Adrenal gland (tissue), 5 donors: Measurements from ENCODE around the gene ZFHX3.

ENCODE experiments used
- POLR2A ChIP-seq, 2 donors: fragments of 450-650 bp; IDR thresholded peaks; one replicate each; pipeline ENCODE4 v1.6.1; 2017; ENCODE audit warnings: antibody characterized with exemption in 2 of 2, mild to moderate bottlenecking in 2 of 2, moderate library complexity in 1 of 2
- TF ChIP-seq, protein P1 (sequence below), 6 experiments: fragments of 450-650 bp in 4 of 6; fragments of 200-600 bp in 2 of 6; sonication (generic) in 1 of 6; IDR thresholded peaks; 1 replicate in 5 of 6; 2 replicates in 1 of 6; pipeline versions ENCODE4 v1.5.1 to v1.8.0; 2016 to 2021; ENCODE audit warnings: antibody characterized with exemption in 6 of 6, mild to moderate bottlenecking in 2 of 6, moderate library complexity in 1 of 6
- donor health status: DM: no; HTN: no; CAD: no.

DNA sequence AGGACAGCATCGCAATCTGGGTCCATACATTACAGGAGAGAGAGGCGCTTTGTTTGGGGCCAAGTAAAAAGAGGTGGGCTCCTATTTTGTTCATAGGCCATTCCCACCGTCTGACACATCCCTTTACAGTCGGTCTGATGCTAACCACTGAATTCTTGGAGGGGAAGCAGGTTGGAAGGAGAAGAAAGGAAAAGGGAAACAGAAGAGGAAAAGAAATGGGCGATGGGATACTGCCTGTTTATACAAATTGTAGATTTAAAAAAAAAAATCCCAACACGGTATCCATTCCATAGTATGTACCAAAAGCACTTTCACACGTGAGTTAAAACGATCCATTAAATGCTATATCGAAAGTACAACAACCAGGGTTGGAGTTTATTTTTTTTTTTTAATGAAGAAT lies 4.0 kb upstream of the ZFHX3 start:
- TF ChIP-seq, protein P1, sequence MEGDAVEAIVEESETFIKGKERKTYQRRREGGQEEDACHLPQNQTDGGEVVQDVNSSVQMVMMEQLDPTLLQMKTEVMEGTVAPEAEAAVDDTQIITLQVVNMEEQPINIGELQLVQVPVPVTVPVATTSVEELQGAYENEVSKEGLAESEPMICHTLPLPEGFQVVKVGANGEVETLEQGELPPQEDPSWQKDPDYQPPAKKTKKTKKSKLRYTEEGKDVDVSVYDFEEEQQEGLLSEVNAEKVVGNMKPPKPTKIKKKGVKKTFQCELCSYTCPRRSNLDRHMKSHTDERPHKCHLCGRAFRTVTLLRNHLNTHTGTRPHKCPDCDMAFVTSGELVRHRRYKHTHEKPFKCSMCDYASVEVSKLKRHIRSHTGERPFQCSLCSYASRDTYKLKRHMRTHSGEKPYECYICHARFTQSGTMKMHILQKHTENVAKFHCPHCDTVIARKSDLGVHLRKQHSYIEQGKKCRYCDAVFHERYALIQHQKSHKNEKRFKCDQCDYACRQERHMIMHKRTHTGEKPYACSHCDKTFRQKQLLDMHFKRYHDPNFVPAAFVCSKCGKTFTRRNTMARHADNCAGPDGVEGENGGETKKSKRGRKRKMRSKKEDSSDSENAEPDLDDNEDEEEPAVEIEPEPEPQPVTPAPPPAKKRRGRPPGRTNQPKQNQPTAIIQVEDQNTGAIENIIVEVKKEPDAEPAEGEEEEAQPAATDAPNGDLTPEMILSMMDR (IDR thresholded peaks at IDR 0.05) = no peak
- no peak for TF ChIP-seq POLR2A (IDR thresholded peaks at IDR 0.05)
